CD14-positive monocyte (primary cell): ENCODE results near the gene MYL6B. TPM values are rescaled to one million over a fixed set of nuclear protein-coding genes. Genes with fewer than 3 reads are reported as not detected.

Experiments
- DNase-seq, 3 donors: peaks; one replicate each; pipeline ENCODE4 v3.0.0-alpha.2; 2011 to 2022
- H2AFZ ChIP-seq: 2 replicates; pipeline ENCODE4 v1.6.0; 2012; ENCODE audit warnings: mild to moderate bottlenecking, low read depth, low read length, inconsistent platforms; ENCODE audit not compliant: insufficient read depth, poor library complexity, severe bottlenecking
- H3K27ac ChIP-seq, 2 donors: 1 replicate in 1 of 2; 2 replicates in 1 of 2; pipeline ENCODE4 v1.5.1; 2012 to 2013; ENCODE audit warnings: low read length in 2 of 2, control low read depth in 1 of 2, inconsistent platforms in 1 of 2, low read depth in 1 of 2, mild to moderate bottlenecking in 1 of 2
- H3K27me3 ChIP-seq, 2 donors: one replicate each; pipeline versions ENCODE4 v1.6.0 to v1.6.1; 2011 to 2013; ENCODE audit warnings: low read length in 2 of 2; ENCODE audit not compliant: control insufficient read depth in 2 of 2, insufficient read depth in 2 of 2
- H3K36me3 ChIP-seq, 2 donors: replicated peaks in 1 of 2; 1 replicate in 1 of 2; 2 replicates in 1 of 2; pipeline versions ENCODE4 v1.5.1 to v1.6.1; 2012 to 2013; ENCODE audit warnings: low read length in 2 of 2, control low read depth in 1 of 2, inconsistent platforms in 1 of 2, mild to moderate bottlenecking in 1 of 2; ENCODE audit not compliant: insufficient read depth in 2 of 2, control insufficient read depth in 1 of 2
- H3K4me1 ChIP-seq, 2 donors: 1 replicate in 1 of 2; 2 replicates in 1 of 2; pipeline versions ENCODE4 v1.5.1 to v1.6.1; 2012 to 2013; ENCODE audit warnings: low read length in 2 of 2, control low read depth in 1 of 2, inconsistent platforms in 1 of 2, mild to moderate bottlenecking in 1 of 2, moderate library complexity in 1 of 2; ENCODE audit not compliant: insufficient read depth in 2 of 2, control insufficient read depth in 1 of 2
- H3K4me2 ChIP-seq: replicated peaks from 2 replicates; pipeline ENCODE3; 2012; ENCODE audit warnings: low read length, moderate library complexity, mild to moderate bottlenecking; ENCODE audit not compliant: poor library complexity, severe bottlenecking; ENCODE audit errors: extremely low read depth
- H3K4me3 ChIP-seq, 3 experiments: fragments of 200-600 bp in 1 of 3; sonication (generic) in 1 of 3; replicated peaks in 1 of 3; 1 replicate in 2 of 3; 2 replicates in 1 of 3; pipeline ENCODE4 v1.5.1; 2011 to 2013; ENCODE audit warnings: low read length in 3 of 3, mild to moderate bottlenecking in 3 of 3, control low read depth in 2 of 3, low read depth in 2 of 3, inconsistent platforms in 1 of 3, moderate library complexity in 1 of 3
- H3K79me2 ChIP-seq: 2 replicates; pipeline ENCODE4 v1.6.0; 2012; ENCODE audit warnings: mild to moderate bottlenecking, control low read depth, inconsistent platforms, low read length, moderate library complexity; ENCODE audit not compliant: insufficient read depth
- H3K9ac ChIP-seq: 2 replicates; pipeline ENCODE4 v1.6.0; 2017; ENCODE audit warnings: low read length, mild to moderate bottlenecking; ENCODE audit not compliant: insufficient read depth, poor library complexity, severe bottlenecking
- H3K9me3 ChIP-seq, 2 donors: replicated peaks in 1 of 2; 1 replicate in 1 of 2; 2 replicates in 1 of 2; pipeline versions ENCODE4 v1.5.1 to v1.6.1; 2012 to 2013; ENCODE audit warnings: low read length in 2 of 2, control low read depth in 1 of 2; ENCODE audit not compliant: control insufficient read depth in 1 of 2, insufficient read depth in 1 of 2
- H4K20me1 ChIP-seq: 2 replicates; pipeline ENCODE4 v1.6.0; 2012; ENCODE audit warnings: mild to moderate bottlenecking, low read length, control low read depth, moderate library complexity; ENCODE audit not compliant: insufficient read depth
- H3K27ac Mint-ChIP-seq, 7 donors: one replicate each; pipeline ENCODE4 v1.8.0; 2020; ENCODE audit warnings: mild to moderate bottlenecking in 7 of 7, mixed read lengths in 7 of 7, moderate library complexity in 6 of 7, inconsistent platforms in 2 of 7
- H3K27me3 Mint-ChIP-seq, 3 donors: one replicate each; pipeline ENCODE4 v1.8.0; 2021 to 2022; ENCODE audit warnings: low read depth in 3 of 3, mild to moderate bottlenecking in 3 of 3, mixed read lengths in 3 of 3, moderate library complexity in 3 of 3, inconsistent platforms in 1 of 3
- H3K36me3 Mint-ChIP-seq, 2 donors: one replicate each; pipeline ENCODE4 v1.8.0; 2020; ENCODE audit warnings: mixed read lengths in 2 of 2, inconsistent platforms in 1 of 2, mild to moderate bottlenecking in 1 of 2
- H3K4me1 Mint-ChIP-seq: one replicate; pipeline ENCODE4 v1.8.0; 2020; ENCODE audit warnings: mild to moderate bottlenecking, mixed read lengths
- H3K4me3 Mint-ChIP-seq, 2 donors: one replicate each; pipeline ENCODE4 v1.8.0; 2020; ENCODE audit warnings: mild to moderate bottlenecking in 2 of 2, mixed read lengths in 2 of 2, moderate library complexity in 1 of 2
- H3K9me3 Mint-ChIP-seq, 7 donors: one replicate each; pipeline ENCODE4 v1.8.0; 2020 to 2022; ENCODE audit warnings: mixed read lengths in 7 of 7, mild to moderate bottlenecking in 6 of 7, moderate library complexity in 6 of 7, inconsistent platforms in 2 of 7
- CTCF ChIP-seq: fragments of 200-600 bp; IDR thresholded peaks from one replicate; pipeline ENCODE4 v1.8.0; 2022; ENCODE audit warnings: antibody characterized with exemption, mild to moderate bottlenecking
- WGBS: methylation state at CpG from one replicate; pipeline ENCODE4 v1.1.5; 2013; ENCODE audit warnings: missing lambda C conversion rate; ENCODE audit not compliant: insufficient coverage; 5-methylcytosine and 5-hydroxymethylcytosine counted together
- intact Hi-C, 2 donors: fragments of 100-400 bp; cut with micrococcal nuclease; formaldehyde crosslinking; loops; one replicate each; pipeline versions ENCODE4 v1.15.0 to v1.15.1; 2023
- polyA plus RNA-seq, 3 donors: library from polyadenylated mRNA; depleted of rRNA in 1 of 3; unstranded in 2 of 3; stranded (reverse) in 1 of 3; fragments of 300-500 nt in 2 of 3; fragments of >200 nt in 1 of 3; fragmentation: Illumina TruSeq in 2 of 3; gene quantifications; 1 replicate in 2 of 3; 2 replicates in 1 of 3; pipeline ENCODE4 v1.2.3, GENCODE V29; 2012 to 2021

The MYL6B gene
- polyA plus RNA-seq, 3 donors: 2.7 to 4.3 (median 4.1) TPM

GRCh38 chr12:56202366-56202765 lies 50.0 kb downstream of the MYL6B start:
- Histone ChIP-seq H3K79me2 (no peaks in the 10 kb centered on the region), H3K9me3 (no peaks in the 10 kb centered on the region), H3K4me3 (no peak overlapping the region), H3K27me3 (no peaks in the 10 kb centered on the region), H3K4me2 (no peak overlapping the region), H3K9ac (no peak overlapping the region), H3K36me3 (peaks cover 30 to 36% of the 10 kb centered on the region in 2 donors), H2AFZ (no peak overlapping the region), H3K4me1 (no peaks in the 10 kb centered on the region), H3K27ac (peak overlapping the region in 1 of 2 donors; percentile 26), H4K20me1 (peaks cover 16% of the 10 kb centered on the region)
- H3K9me3 Mint-ChIP-seq: no peaks in the 10 kb centered on the region
- peaks cover 2% of the 10 kb centered on the region for H3K4me1 Mint-ChIP-seq
- no peak overlapping the region for H3K27ac Mint-ChIP-seq
- TF ChIP-seq CTCF: no peak
- H3K4me3 Mint-ChIP-seq: no peak overlapping the region
- peaks cover 30 to 34% of the 10 kb centered on the region in 2 donors for H3K36me3 Mint-ChIP-seq
- peaks cover 0 to 2% (median 0%) of the 10 kb centered on the region in 3 donors for H3K27me3 Mint-ChIP-seq
- intact Hi-C loops: no loop called here
- WGBS: no CpG with 5 or more reads among the region's 1 CpG
- DNase-seq: no peak

- no peak for DNase-seq
- H3K4me2 ChIP-seq: no peak overlapping the region
- no peak overlapping the region for H2AFZ ChIP-seq
- H3K9ac ChIP-seq: no peak overlapping the region
- Mint-ChIP-seq H3K27me3 (peaks cover 0 to 2% (median 0%) of the 10 kb centered on the region in 3 donors), H3K4me1 (peaks cover 2% of the 10 kb centered on the region), H3K9me3 (no peaks in the 10 kb centered on the region), H3K36me3 (peaks cover 34 to 38% of the 10 kb centered on the region in 2 donors), H3K4me3 (no peak overlapping the region), H3K27ac (peak overlapping the region in 1 of 7 donors; percentile 18)
- H3K4me1 ChIP-seq: no peaks in the 10 kb centered on the region
- TF ChIP-seq CTCF: no peak
- H3K36me3 ChIP-seq: peaks cover 35 to 41% of the 10 kb centered on the region in 2 donors
- H3K79me2 ChIP-seq: no peaks in the 10 kb centered on the region
- no peaks in the 10 kb centered on the region for H3K9me3 ChIP-seq
- WGBS: no CpG with 5 or more reads among the region's 2 CpGs
- no peak overlapping the region for H3K4me3 ChIP-seq
- peaks cover 16% of the 10 kb centered on the region for H4K20me1 ChIP-seq
- intact Hi-C loops: no loop called here
- no peaks in the 10 kb centered on the region for H3K27me3 ChIP-seq
- peak overlapping the region in 1 of 2 donors; percentile 26 for H3K27ac ChIP-seq
Measured at GRCh38 chr12:56202838-56203237, 50.5 kb downstream of the MYL6B start.
